Stimulated activated CD8-positive, alpha-beta memory T cell treated with anti-CD3 and anti-CD28 coated beads, Interleukin-4, amount 100 ng/mL, for 1 hour (primary cell): ENCODE results near the gene CEP55.

Source experiments
- DNase-seq, 2 donors: peaks; one replicate each; pipeline ENCODE4 v3.0.0-alpha.2; 2020; ENCODE audit warnings: low read depth in 2 of 2, low spot score in 1 of 2

Gene CEP55

DNA sequence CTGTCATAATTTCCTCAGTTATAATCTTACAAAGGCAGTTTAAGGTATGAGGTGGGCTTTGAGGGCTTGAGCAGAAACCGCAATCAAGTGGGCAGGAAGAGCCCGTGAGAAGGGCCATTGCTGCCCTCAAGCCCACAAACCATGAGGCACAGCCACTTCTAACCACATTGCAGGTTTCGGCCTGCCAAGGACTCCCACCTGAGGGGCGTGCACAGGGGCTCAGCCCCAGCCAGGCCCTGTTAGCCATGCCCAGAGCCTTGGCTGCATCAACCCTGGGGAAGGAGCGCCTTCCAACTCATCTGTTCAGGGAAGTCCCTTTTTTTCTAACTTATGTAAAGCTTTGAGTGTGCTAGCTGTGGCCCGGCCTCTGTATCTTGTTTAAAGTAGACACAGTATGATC lies 64.1 kb downstream of the CEP55 start:
- no peak for DNase-seq

DNA sequence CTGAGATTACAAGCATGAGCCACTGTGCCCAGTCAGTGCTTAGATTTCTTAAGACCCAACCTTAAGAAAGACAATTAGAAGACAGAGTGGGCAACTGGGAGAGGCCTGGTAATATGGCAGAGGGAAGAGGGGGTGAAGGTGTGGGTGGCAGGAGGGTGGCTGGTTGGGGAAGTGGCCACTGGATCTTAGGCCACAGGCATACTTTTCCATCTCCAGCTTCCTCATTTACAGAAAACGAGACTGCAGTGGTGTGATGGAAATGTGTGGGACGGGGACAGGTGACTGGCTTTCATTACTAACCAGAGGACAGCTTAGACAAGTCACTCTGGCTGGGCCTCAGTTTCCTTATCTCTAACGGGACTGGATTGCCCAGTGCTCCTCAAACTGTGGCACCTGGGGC lies 69.0 kb downstream of the CEP55 start:
- DNase-seq, result no peak

DNA sequence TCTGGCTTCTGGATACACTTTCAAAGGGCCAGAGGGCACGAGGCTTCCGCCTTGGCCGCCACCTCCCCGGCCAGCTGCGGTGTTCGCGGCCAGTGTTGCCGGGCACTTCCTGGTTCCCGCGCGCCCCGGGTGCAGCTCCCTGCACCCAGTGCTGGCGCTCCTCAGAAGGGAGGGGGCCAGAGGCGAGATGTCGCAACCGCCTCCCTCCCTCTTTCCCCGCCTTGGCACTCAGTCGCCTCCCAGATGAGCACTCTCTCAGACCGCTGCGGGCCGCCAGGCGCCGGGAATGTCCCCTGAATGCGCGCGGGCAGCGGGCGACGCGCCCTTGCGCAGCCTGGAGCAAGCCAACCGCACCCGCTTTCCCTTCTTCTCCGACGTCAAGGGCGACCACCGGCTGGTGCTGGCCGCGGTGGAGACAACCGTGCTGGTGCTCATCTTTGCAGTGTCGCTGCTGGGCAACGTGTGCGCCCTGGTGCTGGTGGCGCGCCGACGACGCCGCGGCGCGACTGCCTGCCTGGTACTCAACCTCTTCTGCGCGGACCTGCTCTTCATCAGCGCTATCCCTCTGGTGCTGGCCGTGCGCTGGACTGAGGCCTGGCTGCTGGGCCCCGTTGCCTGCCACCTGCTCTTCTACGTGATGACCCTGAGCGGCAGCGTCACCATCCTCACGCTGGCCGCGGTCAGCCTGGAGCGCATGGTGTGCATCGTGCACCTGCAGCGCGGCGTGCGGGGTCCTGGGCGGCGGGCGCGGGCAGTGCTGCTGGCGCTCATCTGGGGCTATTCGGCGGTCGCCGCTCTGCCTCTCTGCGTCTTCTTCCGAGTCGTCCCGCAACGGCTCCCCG lies 70.2 kb downstream of the CEP55 start, which contains the start of gene FFAR4:
TSS of gene FFAR4 (plus strand) at position 231 of the 842 bp plus-strand sequence. CDS start at position 287, 56 bp downstream.
- no peak for DNase-seq

DNA sequence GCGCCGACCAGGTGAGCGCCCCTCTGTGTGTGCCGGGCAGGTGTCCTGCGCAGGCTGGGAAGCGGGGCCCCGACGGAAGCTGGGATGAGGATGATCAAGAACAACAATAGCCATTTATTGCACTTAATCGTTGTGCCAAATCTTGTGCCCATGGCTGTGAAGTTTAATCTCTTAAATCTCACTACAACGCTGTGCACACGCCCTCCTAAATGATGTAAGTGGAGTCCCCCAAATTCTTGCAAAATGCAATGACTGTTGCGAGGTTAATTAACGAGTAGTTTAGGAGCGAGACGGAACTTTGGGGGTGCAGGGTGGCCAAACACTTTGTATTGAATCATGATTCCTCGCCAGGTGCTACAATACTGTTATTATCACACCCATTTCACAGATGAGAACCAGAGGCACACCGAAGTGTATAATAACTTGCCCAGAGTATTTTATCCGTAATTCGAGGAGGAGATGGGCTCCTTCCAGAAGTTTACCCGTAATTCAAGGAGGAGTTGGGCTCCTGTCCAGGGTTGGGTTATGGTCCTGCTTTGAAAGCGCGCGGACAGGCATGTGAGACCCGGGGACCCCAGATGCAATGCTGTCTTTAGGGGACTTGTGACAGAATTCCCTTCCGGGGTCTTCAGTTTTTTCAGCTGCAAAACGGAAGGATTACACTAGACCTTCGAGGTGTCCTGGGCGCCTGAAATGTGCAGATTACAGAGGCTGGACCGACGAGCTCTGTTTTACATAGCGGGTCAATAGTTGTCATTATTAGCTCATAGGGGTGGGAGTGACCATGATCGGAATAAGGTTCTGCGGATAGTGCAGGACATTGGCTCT lies 71.1 kb downstream of the CEP55 start:
- DNase-seq, result no peak

- DNase-seq, result no peak
These were observed 71.6 kb downstream of the CEP55 start for GRCh38 chr10:93568105-93568390.

DNA sequence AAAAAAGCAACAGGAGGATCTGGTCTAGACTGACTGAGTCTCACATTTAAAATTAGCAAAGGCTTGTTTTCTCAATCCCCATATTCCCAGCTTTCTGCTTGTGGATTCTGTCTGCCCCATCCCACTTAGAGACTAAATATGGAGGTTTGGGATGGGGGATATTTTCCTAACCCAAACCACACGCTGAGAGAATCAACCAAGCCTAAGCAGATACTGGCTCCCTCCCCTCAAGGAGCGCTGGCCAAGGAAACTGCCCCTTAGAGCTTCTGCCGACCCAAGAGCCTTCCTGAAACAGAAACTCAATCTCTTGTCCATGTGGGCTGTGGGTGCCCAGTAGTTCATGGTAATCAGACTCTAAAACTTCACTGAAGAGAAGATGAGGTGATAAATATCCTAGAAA lies 74.0 kb downstream of the CEP55 start:
- DNase-seq, result no peak

DNA sequence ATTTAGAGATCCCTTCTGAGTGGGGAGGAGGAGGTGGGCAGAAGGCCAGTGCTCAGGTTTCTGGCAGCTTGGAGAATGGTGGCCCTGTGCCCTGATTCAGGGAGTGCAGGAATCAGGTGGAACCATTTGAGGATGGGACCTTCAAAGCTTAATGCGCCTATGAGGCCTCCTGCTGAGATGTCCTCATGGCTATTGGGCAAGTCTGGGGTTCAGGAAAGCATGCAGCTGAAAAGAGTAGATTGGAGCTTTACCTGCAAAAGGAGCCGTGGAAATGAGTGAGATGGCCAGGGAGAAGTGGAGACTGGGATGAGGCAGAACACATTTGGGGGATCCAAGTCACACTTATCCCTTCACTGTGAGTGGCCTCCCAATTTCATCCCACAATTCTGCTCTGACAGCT lies 76.2 kb downstream of the CEP55 start:
- no peak for DNase-seq

GRCh38 chr10:93573051-93573909 lies 76.9 kb downstream of the CEP55 start:
- no peak for DNase-seq

GRCh38 chr10:93573924-93574323 lies 77.5 kb downstream of the CEP55 start:
- no peak for DNase-seq

DNA sequence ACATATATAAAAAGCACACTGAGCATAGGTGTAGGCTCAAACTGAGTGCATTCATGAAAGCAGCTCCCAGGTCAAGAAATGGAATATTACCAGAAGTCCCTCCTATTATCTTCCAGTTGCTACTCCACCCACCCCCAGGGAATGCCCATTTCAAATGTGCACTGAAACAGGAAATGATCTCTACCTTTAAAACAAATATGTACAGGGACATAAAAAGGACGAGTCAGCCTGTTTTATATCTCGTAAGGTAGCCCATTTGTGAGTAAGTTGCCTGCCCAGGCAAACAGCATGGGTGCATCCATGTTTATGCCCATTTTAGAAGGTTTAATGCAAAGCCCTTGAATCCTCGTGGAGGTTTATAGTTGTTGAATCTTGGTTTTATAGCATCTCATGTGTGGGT lies 80.5 kb downstream of the CEP55 start:
- DNase-seq, result no peak

DNA sequence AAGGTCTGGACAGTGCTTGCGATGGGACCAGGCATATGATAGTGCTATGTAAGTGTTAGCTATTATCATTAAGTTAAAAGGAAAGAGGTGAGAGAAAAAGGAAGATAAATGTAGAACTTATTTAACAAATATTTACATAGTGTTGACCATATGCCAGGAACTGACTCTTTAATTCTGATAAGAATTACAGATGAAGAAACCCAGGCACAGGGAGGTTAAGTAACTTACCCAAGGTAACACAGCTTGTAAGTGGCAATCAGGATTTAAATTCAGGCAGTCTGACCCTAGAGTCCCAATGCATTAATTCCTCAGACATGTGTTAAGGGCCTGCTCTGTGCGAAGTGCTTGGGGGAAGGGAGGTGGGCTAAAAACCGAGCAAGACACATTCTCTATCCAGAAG lies 81.2 kb downstream of the CEP55 start:
- no peak for DNase-seq
